Measurements from ENCODE around the gene DENND1A. TPM values are rescaled to one million over a fixed set of nuclear protein-coding genes. Genes with fewer than 3 reads are reported as not detected.

Gene DENND1A
- total RNA-seq, 1 donor from 2014 or later: 12.7 TPM

DNA sequence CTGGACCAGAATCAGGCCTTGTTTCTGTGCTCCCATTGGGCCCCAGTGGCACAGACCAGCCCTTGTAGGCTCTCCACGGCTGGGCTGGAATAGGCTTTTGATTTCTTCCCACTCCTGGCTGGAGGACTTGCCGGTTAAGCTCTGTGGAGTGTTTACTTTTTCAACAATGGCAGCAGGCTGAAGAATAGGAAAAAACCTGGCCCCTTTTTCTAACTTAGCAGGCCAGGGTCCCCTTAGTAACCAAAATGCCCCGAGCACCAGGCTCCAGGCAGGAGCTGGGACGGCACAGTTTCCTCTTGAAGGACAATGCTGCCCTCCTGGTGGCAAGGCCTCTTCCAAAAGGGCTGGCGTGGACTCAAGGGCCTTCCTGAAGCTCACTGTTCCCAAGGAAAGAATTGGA lies 343.7 kb downstream of the DENND1A start:
- H3K27me3 ChIP-seq (ENCODE audit: insufficient read depth, low read length): no peaks in the 10 kb centered on the region
- no peaks in the 10 kb centered on the region for H3K36me3 ChIP-seq (ENCODE audit: insufficient read depth, low read length)
- H3K27me3 Mint-ChIP-seq (ENCODE audit: low read depth, unreplicated experiment): no peaks in the 10 kb centered on the region
- H3K27ac Mint-ChIP-seq (ENCODE audit: unreplicated experiment): no peak overlapping the region
- DNase-seq (ENCODE audit: low read depth) (no peak), FAIRE-seq (no peak)
- H3K4me2 ChIP-seq (ENCODE audit: low read length): no peak overlapping the region
- H3K9me3 Mint-ChIP-seq (ENCODE audit: unreplicated experiment): peaks cover 14% of the 10 kb centered on the region
- TF ChIP-seq, protein P1, sequence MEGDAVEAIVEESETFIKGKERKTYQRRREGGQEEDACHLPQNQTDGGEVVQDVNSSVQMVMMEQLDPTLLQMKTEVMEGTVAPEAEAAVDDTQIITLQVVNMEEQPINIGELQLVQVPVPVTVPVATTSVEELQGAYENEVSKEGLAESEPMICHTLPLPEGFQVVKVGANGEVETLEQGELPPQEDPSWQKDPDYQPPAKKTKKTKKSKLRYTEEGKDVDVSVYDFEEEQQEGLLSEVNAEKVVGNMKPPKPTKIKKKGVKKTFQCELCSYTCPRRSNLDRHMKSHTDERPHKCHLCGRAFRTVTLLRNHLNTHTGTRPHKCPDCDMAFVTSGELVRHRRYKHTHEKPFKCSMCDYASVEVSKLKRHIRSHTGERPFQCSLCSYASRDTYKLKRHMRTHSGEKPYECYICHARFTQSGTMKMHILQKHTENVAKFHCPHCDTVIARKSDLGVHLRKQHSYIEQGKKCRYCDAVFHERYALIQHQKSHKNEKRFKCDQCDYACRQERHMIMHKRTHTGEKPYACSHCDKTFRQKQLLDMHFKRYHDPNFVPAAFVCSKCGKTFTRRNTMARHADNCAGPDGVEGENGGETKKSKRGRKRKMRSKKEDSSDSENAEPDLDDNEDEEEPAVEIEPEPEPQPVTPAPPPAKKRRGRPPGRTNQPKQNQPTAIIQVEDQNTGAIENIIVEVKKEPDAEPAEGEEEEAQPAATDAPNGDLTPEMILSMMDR (IDR thresholded peaks at IDR 0.05; ENCODE audit: insufficient read depth, low read depth, low read length): no peak
- TF ChIP-seq EZH2 (IDR thresholded peaks at IDR 0.05; ENCODE audit: insufficient read depth, low read length): no peak
- H3K4me1 Mint-ChIP-seq (ENCODE audit: low read depth, unreplicated experiment): peaks cover 2% of the 10 kb centered on the region
- H3K9me3 ChIP-seq (ENCODE audit: insufficient read depth, low read depth, low read length): peaks cover 7% of the 10 kb centered on the region
- H3K79me2 ChIP-seq (ENCODE audit: insufficient read depth, low read length): no peaks in the 10 kb centered on the region
- H3K36me3 Mint-ChIP-seq (ENCODE audit: low read depth, unreplicated experiment): peaks cover 11% of the 10 kb centered on the region
- H3K27ac ChIP-seq (ENCODE audit: low read depth, low read length): no peak overlapping the region
- H3K4me3 Mint-ChIP-seq (ENCODE audit: unreplicated experiment): no peak overlapping the region
- H4K20me1 ChIP-seq (ENCODE audit: insufficient read depth, low read length): no peaks in the 10 kb centered on the region
- H3K9ac ChIP-seq (ENCODE audit: low read length): no peak overlapping the region
- no peaks in the 10 kb centered on the region for H3K4me1 ChIP-seq (ENCODE audit: insufficient read depth, low read length)
- no peak overlapping the region for H3K4me3 ChIP-seq (ENCODE audit: insufficient read depth, low read depth, low read length)
- no peak overlapping the region for H2AFZ ChIP-seq (ENCODE audit: low read depth, low read length)

DNA sequence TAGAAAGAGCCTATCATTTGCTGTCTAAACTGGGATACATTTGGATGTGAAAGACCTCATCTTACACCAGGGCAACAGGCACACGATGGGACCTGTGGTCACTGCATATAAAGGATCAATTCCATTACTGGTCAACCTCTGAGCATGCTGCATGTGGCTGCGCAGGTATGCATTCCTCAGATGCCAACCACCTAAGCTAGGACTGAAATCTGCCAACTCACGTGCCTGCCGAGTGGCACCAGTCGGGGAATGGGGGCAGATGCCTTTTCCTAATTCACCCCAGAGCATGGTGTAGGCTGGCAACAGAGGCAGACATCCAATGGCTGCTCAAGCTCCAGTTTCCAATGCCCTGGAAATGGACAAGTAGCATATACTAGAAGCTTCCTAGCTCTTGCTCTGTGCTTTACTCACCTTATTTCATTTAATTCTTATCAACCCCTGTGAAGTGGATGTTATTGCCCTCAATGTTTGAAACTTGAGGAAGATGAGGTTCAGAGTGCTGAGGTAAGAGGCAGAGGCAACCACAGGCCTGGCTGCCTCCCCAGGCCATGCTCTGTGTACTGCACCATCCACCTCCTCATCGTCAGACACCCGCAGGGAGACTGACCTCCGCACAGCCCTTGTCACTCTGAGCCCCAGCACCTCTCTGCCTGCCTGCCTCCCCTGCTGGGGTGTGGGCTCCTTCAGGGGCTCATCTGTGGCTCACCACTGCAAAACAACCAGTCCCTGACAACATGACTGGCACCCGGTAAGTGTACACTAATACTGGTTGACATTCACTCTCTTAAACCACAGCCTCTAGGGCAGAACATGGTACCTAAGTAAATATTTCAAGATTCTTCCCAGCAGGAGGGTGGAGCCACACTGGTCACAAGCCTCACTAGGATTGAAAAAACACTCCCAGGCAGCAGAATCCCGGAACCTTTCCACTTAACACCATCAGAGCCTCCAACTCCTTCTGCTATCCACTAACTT lies 345.4 kb downstream of the DENND1A start:
- Histone ChIP-seq H3K9ac (ENCODE audit: low read length) (no peak overlapping the region), H4K20me1 (ENCODE audit: insufficient read depth, low read length) (no peaks in the 10 kb centered on the region), H2AFZ (ENCODE audit: low read depth, low read length) (no peak overlapping the region), H3K4me3 (ENCODE audit: insufficient read depth, low read depth, low read length) (no peak overlapping the region), H3K36me3 (ENCODE audit: insufficient read depth, low read length) (no peaks in the 10 kb centered on the region), H3K27me3 (ENCODE audit: insufficient read depth, low read length) (no peaks in the 10 kb centered on the region), H3K4me1 (ENCODE audit: insufficient read depth, low read length) (no peaks in the 10 kb centered on the region), H3K4me2 (ENCODE audit: low read length) (no peak overlapping the region), H3K9me3 (ENCODE audit: insufficient read depth, low read depth, low read length) (peaks cover 7% of the 10 kb centered on the region), H3K27ac (ENCODE audit: low read depth, low read length) (no peak overlapping the region), H3K79me2 (ENCODE audit: insufficient read depth, low read length) (no peaks in the 10 kb centered on the region)
- peaks cover 15% of the 10 kb centered on the region for H3K9me3 Mint-ChIP-seq (ENCODE audit: unreplicated experiment)
- FAIRE-seq: no peak
- no peak for DNase-seq (ENCODE audit: low read depth)
- H3K36me3 Mint-ChIP-seq (ENCODE audit: low read depth, unreplicated experiment): peaks cover 16% of the 10 kb centered on the region
- no peaks in the 10 kb centered on the region for H3K27me3 Mint-ChIP-seq (ENCODE audit: low read depth, unreplicated experiment)
- H3K4me1 Mint-ChIP-seq (ENCODE audit: low read depth, unreplicated experiment): peaks cover 2% of the 10 kb centered on the region
- H3K27ac Mint-ChIP-seq (ENCODE audit: unreplicated experiment): no peak overlapping the region
- TF ChIP-seq EZH2 (IDR thresholded peaks at IDR 0.05; ENCODE audit: insufficient read depth, low read length): no peak
- TF ChIP-seq, protein P1 (IDR thresholded peaks at IDR 0.05; ENCODE audit: insufficient read depth, low read depth, low read length): no peak
- H3K4me3 Mint-ChIP-seq (ENCODE audit: unreplicated experiment): no peak overlapping the region

DNA sequence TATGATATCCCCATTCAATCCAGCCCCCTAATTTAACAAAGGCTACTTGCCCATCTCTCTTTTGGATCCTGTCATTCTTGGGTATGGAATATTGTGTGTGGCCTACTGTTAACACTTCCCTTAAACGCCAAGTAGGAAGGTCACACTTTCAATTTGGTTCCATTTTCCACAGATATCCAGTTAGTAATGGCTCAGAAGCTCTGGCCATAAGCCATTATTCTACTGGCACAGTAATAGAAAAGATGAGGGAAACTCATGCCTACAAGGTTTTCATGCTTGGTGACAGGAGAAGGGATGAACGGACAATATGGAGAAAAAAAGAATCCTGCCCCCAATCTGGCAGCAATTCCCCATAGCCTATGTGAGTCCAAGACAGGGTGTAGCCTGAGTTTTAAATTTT lies 346.3 kb downstream of the DENND1A start:
- no peak overlapping the region for H3K27ac Mint-ChIP-seq (ENCODE audit: unreplicated experiment)
- no peaks in the 10 kb centered on the region for H3K36me3 ChIP-seq (ENCODE audit: insufficient read depth, low read length)
- H2AFZ ChIP-seq (ENCODE audit: low read depth, low read length): no peak overlapping the region
- no peak for DNase-seq (ENCODE audit: low read depth)
- no peak overlapping the region for H3K27ac ChIP-seq (ENCODE audit: low read depth, low read length)
- no peaks in the 10 kb centered on the region for H3K27me3 Mint-ChIP-seq (ENCODE audit: low read depth, unreplicated experiment)
- peaks cover 11% of the 10 kb centered on the region for H3K9me3 Mint-ChIP-seq (ENCODE audit: unreplicated experiment)
- TF ChIP-seq, protein P1 (IDR thresholded peaks at IDR 0.05; ENCODE audit: insufficient read depth, low read depth, low read length): no peak
- no peak for TF ChIP-seq EZH2 (IDR thresholded peaks at IDR 0.05; ENCODE audit: insufficient read depth, low read length)
- no peaks in the 10 kb centered on the region for H3K79me2 ChIP-seq (ENCODE audit: insufficient read depth, low read length)
- H3K9ac ChIP-seq (ENCODE audit: low read length): no peak overlapping the region
- no peaks in the 10 kb centered on the region for H3K27me3 ChIP-seq (ENCODE audit: insufficient read depth, low read length)
- H3K4me3 ChIP-seq (ENCODE audit: insufficient read depth, low read depth, low read length): no peak overlapping the region
- H3K4me1 ChIP-seq (ENCODE audit: insufficient read depth, low read length): no peaks in the 10 kb centered on the region
- peaks cover 2% of the 10 kb centered on the region for H3K4me1 Mint-ChIP-seq (ENCODE audit: low read depth, unreplicated experiment)
- H3K36me3 Mint-ChIP-seq (ENCODE audit: low read depth, unreplicated experiment): peaks cover 17% of the 10 kb centered on the region
- H3K4me2 ChIP-seq (ENCODE audit: low read length): no peak overlapping the region
- peaks cover 7% of the 10 kb centered on the region for H3K9me3 ChIP-seq (ENCODE audit: insufficient read depth, low read depth, low read length)
- FAIRE-seq: no peak
- no peaks in the 10 kb centered on the region for H4K20me1 ChIP-seq (ENCODE audit: insufficient read depth, low read length)
- H3K4me3 Mint-ChIP-seq (ENCODE audit: unreplicated experiment): no peak overlapping the region

Measured in astrocyte (in vitro differentiated cells and primary cell).